SIG-M5 (cell line): Measurements from ENCODE around the gene GRK1.
"Not testable (repeated sequence)": the region's sequence is repeated elsewhere in the genome, so short reads cannot be mapped to it uniquely, and the experiment has no call there.

Experiments
- DNase-seq: peaks from one replicate; lab custom pipeline; 2025; lab: John Stamatoyannopoulos, UW

GRK1 gene

GRCh38 chr13:113665597-113666328 is 1.3 kb upstream of the GRK1 start:
- no peak for DNase-seq

DNA sequence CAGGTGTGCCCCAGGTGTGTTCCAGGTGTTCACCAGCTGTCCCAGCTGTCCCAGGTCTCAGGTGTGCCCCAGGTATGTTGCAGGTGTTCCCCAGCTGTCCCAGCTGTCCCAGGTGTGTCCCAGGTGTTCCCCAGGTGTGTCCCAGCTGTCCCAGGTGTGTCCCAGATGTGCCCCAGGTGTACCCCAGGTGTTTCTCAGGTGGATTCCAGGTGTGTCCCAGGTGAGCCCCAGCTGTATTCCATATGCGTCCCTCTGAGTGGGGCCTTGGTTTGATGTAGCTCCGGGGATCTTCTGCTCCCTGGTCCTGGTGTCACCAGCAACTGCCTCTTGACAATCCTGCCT is 719 bp upstream of the GRK1 start:
- DNase-seq: no peak

- no peak for DNase-seq
Observed at GRCh38 chr13:113667771-113668490, 912 bp downstream of the GRK1 start.

DNA sequence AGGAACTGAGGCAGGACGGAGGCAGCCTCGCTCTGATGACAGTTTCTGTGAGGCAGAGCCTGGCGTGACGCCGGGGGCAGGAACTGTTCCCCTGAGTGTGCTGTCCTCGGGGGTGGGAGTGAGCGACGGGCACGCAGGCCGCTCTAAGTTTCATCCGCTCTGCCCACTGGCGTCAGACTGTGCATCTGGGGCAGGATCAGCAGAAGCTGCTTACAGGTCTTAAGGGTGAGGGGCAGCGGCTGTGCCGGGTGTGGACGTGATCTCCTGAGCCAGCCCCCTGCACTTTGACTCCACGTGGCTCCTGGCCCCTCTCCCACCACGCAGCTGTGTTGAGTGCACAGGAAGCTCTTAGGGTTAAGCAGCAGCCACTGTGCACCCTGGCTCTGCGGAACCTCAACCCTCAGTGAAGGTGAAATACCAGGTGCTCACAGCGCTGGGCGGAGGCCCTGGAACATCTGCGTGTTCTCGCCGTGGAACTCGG is 1.5 kb downstream of the GRK1 start:
- DNase-seq: no peak

GRCh38 chr13:113669231-113669754 is 2.3 kb downstream of the GRK1 start:
- no peak for DNase-seq

- DNase-seq: no peak
Observed at GRCh38 chr13:113669755-113670341, 2.8 kb downstream of the GRK1 start.

- no peak for DNase-seq
Observed at GRCh38 chr13:113670541-113670940, 3.5 kb downstream of the GRK1 start.

- DNase-seq: no peak
Observed at GRCh38 chr13:113671066-113672001, 4.3 kb downstream of the GRK1 start.

DNA sequence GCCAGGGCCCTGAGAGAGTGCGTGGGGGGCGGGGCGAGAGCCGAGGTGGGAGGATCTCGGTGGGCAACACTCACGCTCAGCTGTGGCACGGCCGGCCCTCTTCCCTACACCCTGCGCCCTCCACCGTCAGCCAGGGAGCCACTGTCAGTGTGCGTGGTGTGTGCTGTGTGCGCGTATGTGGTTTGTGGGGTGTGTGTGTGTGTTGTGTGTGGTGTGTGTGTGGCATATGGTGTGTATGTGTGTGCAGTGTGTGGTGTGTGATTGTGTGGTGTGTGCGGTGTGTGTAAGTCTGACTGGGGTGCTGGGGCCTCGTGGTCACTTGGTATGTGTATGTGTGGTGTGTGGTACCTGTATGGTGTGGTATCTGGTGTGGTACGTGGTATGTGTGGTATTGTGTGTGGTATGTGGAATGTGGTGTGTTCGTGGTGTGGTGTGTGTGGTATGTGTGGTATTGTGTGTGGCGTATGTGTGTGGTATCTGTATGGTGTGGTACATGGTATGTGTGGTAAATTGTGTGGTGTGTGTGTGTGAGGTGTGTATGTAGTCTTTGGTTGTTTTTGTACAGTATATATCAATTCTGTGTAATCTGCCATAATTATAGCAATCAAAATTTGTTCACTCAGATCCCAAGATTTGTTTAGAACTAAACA is 5.1 kb downstream of the GRK1 start:
- no peak for DNase-seq

- no peak for DNase-seq
Observed at GRCh38 chr13:113722921-113723320, 55.9 kb downstream of the GRK1 start.

DNA sequence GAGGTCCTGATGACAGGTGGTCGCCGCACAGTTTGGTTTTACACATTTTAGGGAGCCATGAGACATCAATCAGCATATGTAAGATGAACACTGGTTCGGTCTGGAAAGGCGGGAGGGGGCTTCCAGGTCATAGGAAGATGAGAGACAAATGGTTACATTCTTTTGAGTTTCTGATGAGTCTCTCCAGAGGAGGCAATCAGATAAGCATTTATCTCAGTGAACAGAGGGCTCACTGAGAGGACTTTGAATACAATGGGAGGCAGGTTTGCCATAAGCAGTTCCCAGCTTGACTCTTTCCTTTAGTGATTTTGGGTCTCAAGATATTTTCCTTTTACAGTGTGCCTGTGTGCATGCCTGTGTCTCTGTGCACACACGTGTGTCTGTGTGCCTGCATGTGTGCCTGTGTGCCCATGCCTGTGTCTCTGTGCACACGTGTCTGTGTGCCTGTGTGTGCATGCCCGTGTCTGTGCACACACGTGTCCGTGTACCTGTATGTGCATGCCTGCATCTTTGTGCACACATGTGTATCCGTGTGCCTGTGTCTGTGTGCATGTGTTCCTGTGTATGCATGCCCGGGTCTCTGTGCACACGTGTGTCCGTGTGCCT is 56.5 kb downstream of the GRK1 start:
- no peak for DNase-seq

GRCh38 chr13:113724016-113724758 is 57.2 kb downstream of the GRK1 start:
- DNase-seq: no peak

- DNase-seq: no peak
Observed at GRCh38 chr13:113724780-113725315, 57.8 kb downstream of the GRK1 start.

- not testable (repeated sequence) for DNase-seq
Observed at GRCh38 chr13:113725329-113726105, 58.5 kb downstream of the GRK1 start.

DNA sequence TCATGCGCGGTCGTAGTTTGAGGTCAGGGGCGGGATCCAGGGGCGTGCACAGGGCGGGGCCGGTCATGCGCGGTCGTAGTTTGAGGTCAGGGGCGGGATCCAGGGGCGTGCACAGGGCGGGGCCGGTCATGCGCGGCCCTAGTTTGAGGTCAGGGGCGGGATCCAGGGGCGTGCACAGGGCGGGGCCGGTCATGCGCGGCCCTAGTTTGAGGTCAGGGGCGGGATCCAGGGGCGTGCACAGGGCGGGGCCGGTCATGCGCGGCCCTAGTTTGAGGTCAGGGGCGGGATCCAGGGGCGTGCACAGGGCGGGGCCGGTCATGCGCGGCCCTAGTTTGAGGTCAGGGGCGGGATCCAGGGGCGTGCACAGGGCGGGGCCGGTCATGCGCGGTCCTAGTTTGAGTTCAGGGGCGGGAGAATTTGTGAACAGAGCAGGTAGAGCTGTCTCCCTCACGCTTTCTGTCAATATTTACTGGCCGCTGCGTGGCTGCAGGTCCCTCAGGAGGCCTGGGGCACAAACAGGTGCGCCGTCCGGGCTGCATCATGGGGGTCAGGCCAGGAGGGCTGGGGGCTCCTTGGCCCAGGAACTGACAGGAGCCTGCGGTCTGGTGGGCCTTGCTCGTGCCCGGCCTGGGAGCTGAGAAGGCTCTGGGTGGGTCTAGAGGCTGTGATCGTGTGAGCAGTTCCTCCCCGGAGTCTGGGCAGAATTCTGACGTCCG is 59.2 kb downstream of the GRK1 start:
- not testable (repeated sequence) for DNase-seq

DNA sequence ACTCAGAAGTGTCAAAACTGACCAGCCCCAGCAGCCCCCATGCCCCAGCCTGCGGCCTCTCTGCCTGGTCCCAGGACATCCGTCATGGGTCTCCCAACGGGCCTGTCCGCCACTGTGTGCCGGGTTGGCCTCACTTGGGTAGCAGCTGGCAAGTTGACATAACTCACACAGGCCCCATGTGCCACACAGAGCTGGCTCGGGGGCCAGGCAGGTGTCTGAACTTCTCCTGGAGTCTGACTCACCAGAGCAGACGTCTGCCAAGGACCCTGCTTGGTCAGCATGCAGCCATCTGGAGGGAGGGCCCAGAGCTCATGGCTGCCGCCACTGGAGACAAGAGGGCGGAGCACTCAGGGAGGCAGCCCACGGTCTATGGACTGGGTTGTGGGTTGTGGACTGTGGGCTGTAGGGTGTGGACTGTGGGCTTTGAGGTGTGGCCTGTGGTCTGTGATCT is 60.0 kb downstream of the GRK1 start:
- no peak for DNase-seq

DNA sequence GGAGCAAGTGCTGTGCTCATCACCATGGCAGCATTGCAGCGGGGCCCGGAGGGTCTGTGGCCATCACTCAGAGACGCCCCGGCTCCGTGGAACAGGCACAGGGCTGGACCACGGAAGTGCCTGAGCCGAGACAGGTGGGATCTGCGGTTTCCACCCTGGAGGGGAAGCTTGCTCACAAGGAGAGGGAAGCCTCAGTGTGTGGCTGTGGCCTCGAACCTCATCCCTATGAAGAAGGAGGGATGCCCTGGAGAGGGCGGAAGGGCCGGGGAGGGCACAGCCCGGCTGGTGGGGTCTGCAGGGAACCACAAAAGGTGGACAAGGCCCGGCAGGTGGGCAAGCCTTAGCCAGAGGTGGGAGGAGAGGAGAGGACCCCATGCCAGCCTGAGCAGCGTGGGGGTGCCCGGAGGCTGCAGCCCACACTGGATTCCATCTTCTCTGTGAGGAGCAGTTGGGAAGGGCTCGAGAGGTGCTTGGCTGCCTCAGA is 61.6 kb downstream of the GRK1 start:
- no peak for DNase-seq
